H1 (cell line): Measurements from ENCODE around the gene KLB.

Experiments used
- HDAC2 ChIP-seq, 2 experiments: fragments of 300-600 bp in 1 of 2; sonication (generic) in 1 of 2; IDR thresholded peaks; 2 replicates each; pipeline ENCODE4 v1.6.1; 2011 to 2012; ENCODE audit warnings: low read depth in 2 of 2, low read length in 2 of 2, mild to moderate bottlenecking in 2 of 2, moderate library complexity in 2 of 2, borderline replicate concordance in 1 of 2, inconsistent platforms in 1 of 2
- POLR2A ChIP-seq, 2 experiments: IDR thresholded peaks; 1 replicate in 1 of 2; 2 replicates in 1 of 2; pipeline ENCODE4 v1.6.1; 2011; ENCODE audit warnings: low read depth in 2 of 2, low read length in 2 of 2, mild to moderate bottlenecking in 2 of 2; ENCODE audit errors: control extremely low read depth in 1 of 2
- RAD21 ChIP-seq, 2 experiments: IDR thresholded peaks in 1 of 2; conservative IDR thresholded peaks in 1 of 2; 2 replicates each; pipeline ENCODE4 v1.6.1; 2011; ENCODE audit warnings: low read depth in 2 of 2, low read length in 2 of 2, improper control_type of control experiment in 1 of 2, inconsistent platforms in 1 of 2, mild to moderate bottlenecking in 1 of 2, moderate library complexity in 1 of 2
- SP2 ChIP-seq: IDR thresholded peaks from 2 replicates; pipeline ENCODE4 v1.6.1; 2012; ENCODE audit warnings: mild to moderate bottlenecking, low read length, inconsistent platforms
- ZNF274 ChIP-seq: IDR thresholded peaks from 2 replicates; pipeline ENCODE4 v1.7.0; 2012; ENCODE audit warnings: low read length, borderline replicate concordance; ENCODE audit errors: extremely low read depth

- TF ChIP-seq SP2 (no peak), RAD21 (IDR thresholded peaks at IDR 0.05 in 1 of 2, conservative IDR thresholded peaks at IDR 0.05 in 1 of 2; ENCODE audit: low read depth in 2 of 2, low read length in 2 of 2) (no peak), HDAC2 (IDR thresholded peaks at IDR 0.05; ENCODE audit: borderline replicate concordance in 1 of 2, low read depth in 2 of 2, low read length in 2 of 2) (peak in 1 of 2 experiments; percentile 96; a peak in 2 of 4 replicates), POLR2A (IDR thresholded peaks at IDR 0.05; ENCODE audit: control extremely low read depth in 1 of 2, low read depth in 2 of 2, low read length in 2 of 2) (peak; percentile 71 to 91), ZNF274 (no peak)
These were observed 40.6 kb upstream of the KLB start, which contains the start of gene RFC1 for GRCh38 chr4:39365830-39366771.
